Measurements from ENCODE around the gene ZIC5. TPM values are rescaled to one million over a fixed set of nuclear protein-coding genes. Genes with fewer than 3 reads are reported as not detected.
"Not testable (repeated sequence)": the region's sequence is repeated elsewhere in the genome, so short reads cannot be mapped to it uniquely, and the experiment has no call there.

The ZIC5 gene
- total and polyA plus RNA-seq, 12 donors, result 0.04 TPM; not detected in 11

- no peaks in the 10 kb centered on the region for H3K4me1 ChIP-seq (replicated peaks in 1 of 2)
- H3K27ac ChIP-seq, result no peak overlapping the region
- peaks cover 44% of the 10 kb centered on the region for H3K27me3 ChIP-seq
- intact Hi-C loops (cut with DNase I), result no loop called here
- no peak overlapping the region for H3K4me3 ChIP-seq
- TF ChIP-seq CTCF (IDR thresholded peaks at IDR 0.05) (no peak), POLR2A (IDR thresholded peaks at IDR 0.05) (no peak)
- DNase-seq, result no peak
- 67 to 75% (median 70%) methylated on average over 8 of the region's 8 CpGs for WGBS, 4 donors
- H3K36me3 ChIP-seq (replicated peaks in 1 of 2), result no peaks in the 10 kb centered on the region
- H3K9me3 ChIP-seq (replicated peaks in 1 of 3), result no peaks in the 10 kb centered on the region
These were observed 21.7 kb downstream of the ZIC5 start for GRCh38 chr13:99949679-99950413.

- Histone ChIP-seq H3K9me3 (replicated peaks in 1 of 3) (no peaks in the 10 kb centered on the region), H3K27ac (no peak overlapping the region), H3K27me3 (peaks cover 36% of the 10 kb centered on the region), H3K4me1 (replicated peaks in 1 of 2) (no peaks in the 10 kb centered on the region), H3K4me3 (no peak overlapping the region), H3K36me3 (replicated peaks in 1 of 2) (no peaks in the 10 kb centered on the region)
- no peak for DNase-seq
- intact Hi-C loops (cut with DNase I), result no loop called here
- 69 to 76% (median 75%) methylated on average over 10 of the region's 10 CpGs for WGBS, 4 donors
- no peak for TF ChIP-seq POLR2A (IDR thresholded peaks at IDR 0.05)
- no peak for TF ChIP-seq CTCF (IDR thresholded peaks at IDR 0.05)
These were observed 22.5 kb downstream of the ZIC5 start for GRCh38 chr13:99948907-99949678.

GRCh38 chr13:99948411-99948810 lies 23.2 kb downstream of the ZIC5 start:
- H3K36me3 ChIP-seq (replicated peaks in 1 of 2), result no peaks in the 10 kb centered on the region
- TF ChIP-seq POLR2A (IDR thresholded peaks at IDR 0.05) (no peak), CTCF (IDR thresholded peaks at IDR 0.05) (no peak)
- H3K4me1 ChIP-seq (replicated peaks in 1 of 2), result no peaks in the 10 kb centered on the region
- no peak overlapping the region for H3K27ac ChIP-seq
- no peaks in the 10 kb centered on the region for H3K9me3 ChIP-seq (replicated peaks in 1 of 3)
- intact Hi-C loops (cut with DNase I), result no loop called here
- no peak overlapping the region for H3K4me3 ChIP-seq
- DNase-seq, result no peak
- peaks cover 36% of the 10 kb centered on the region for H3K27me3 ChIP-seq
- 73 to 78% (median 77%) methylated on average over 4 of the region's 4 CpGs for WGBS, 4 donors

- TF ChIP-seq CTCF (IDR thresholded peaks at IDR 0.05) (no peak), POLR2A (IDR thresholded peaks at IDR 0.05) (no peak)
- Histone ChIP-seq H3K4me1 (replicated peaks in 1 of 2) (no peaks in the 10 kb centered on the region), H3K27ac (no peak overlapping the region), H3K4me3 (no peak overlapping the region), H3K36me3 (replicated peaks in 1 of 2) (no peaks in the 10 kb centered on the region), H3K27me3 (peaks cover 36% of the 10 kb centered on the region), H3K9me3 (replicated peaks in 1 of 3) (no peaks in the 10 kb centered on the region)
- DNase-seq, result no peak
- WGBS, 4 donors, result 74 to 88% (median 79%) methylated on average over 1 to 2 of the region's 2 CpGs
- intact Hi-C loops (cut with DNase I), result no loop called here
These were observed 23.9 kb downstream of the ZIC5 start for GRCh38 chr13:99947666-99948065.

GRCh38 chr13:99945515-99945914 lies 26.1 kb downstream of the ZIC5 start:
- H3K27ac ChIP-seq; H3K9me3 ChIP-seq (replicated peaks in 1 of 3); H3K4me1 ChIP-seq (replicated peaks in 1 of 2); H3K36me3 ChIP-seq (replicated peaks in 1 of 2); H3K4me3 ChIP-seq; intact Hi-C loops (cut with DNase I); DNase-seq: not testable (repeated sequence)
- peaks cover 21% of the 10 kb centered on the region for H3K27me3 ChIP-seq
- WGBS, 4 donors, result 87 to 97% (median 89%) methylated on average over 2 of the region's 2 CpGs

Measured in adrenal gland (tissue), 12 donors.